ENCODE data around the gene MEG3. TPM values are rescaled to one million over a fixed set of nuclear protein-coding genes. Genes with fewer than 3 reads are reported as not detected.

MEG3 gene
- total and polyA plus RNA-seq, 8 donors = 15.9 to 398 (median 329) TPM

DNA sequence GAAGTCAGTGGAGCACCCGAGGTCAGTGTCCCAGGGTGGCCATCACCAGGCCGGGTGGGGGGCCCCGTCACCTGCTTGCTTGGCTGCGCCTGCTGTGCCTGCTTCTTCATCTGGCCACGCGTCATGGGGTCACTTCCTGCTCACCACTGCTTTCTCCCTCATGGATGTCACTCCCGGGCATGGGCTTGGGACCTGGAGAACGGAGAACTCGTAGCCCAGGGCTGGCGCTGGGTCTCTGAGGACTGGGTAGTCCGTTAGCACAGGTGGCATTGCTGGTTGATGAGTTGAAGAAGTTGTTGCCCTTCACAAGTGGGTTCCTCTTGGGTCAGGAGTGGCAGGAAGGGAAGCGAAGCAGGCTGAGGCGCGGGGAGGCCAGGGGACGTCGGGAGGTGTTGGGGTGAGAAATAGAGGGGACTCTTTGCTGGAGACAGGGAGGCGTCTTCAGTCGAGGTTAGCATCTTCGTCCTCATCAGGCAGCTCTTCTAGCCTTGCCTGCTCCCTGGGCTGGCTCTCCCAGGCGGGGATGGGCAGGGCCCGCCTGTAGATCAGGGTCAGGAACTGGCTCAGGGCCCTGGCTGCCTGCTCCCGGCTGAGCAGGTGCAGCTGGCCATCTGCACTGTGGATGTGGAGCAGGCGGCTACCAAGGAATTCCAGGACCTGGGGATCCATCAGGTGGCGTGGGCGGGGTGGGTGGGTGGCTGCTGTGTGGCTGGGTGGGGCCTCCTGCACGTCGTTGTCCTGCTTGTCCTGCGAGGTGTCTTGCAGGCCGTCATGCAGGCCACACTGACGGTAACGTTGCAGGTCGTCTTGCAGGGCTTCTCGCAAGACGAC is 54.6 kb downstream of the MEG3 start:
- DNase-seq = peak in 1 of 4 donors; percentile 64
- no peak for TF ChIP-seq CTCF (IDR thresholded peaks at IDR 0.05)
- Histone ChIP-seq H3K36me3 (no peaks in the 10 kb centered on the region), H3K27me3 (peaks cover 0 to 35% of the 10 kb centered on the region in 2 donors), H3K4me1 (no peaks in the 10 kb centered on the region), H3K4me3 (no peak overlapping the region), H3K9me3 (peaks cover 0 to 4% of the 10 kb centered on the region in 2 donors), H3K27ac (no peak overlapping the region)
- ATAC-seq = no peak
- intact Hi-C loops (cut with DNase I) = no loop called here

- Histone ChIP-seq H3K4me3 (no peak overlapping the region), H3K27me3 (peaks cover 0 to 32% of the 10 kb centered on the region in 2 donors), H3K36me3 (no peaks in the 10 kb centered on the region), H3K27ac (no peak overlapping the region), H3K9me3 (peaks cover 0 to 4% of the 10 kb centered on the region in 2 donors), H3K4me1 (no peaks in the 10 kb centered on the region)
- intact Hi-C loops (cut with DNase I) = no loop called here
- ATAC-seq (no peak), DNase-seq (peak in 1 of 4 donors; percentile 63)
- no peak for TF ChIP-seq CTCF (IDR thresholded peaks at IDR 0.05)
Measured at GRCh38 chr14:100881211-100882025, 55.5 kb downstream of the MEG3 start.

DNA sequence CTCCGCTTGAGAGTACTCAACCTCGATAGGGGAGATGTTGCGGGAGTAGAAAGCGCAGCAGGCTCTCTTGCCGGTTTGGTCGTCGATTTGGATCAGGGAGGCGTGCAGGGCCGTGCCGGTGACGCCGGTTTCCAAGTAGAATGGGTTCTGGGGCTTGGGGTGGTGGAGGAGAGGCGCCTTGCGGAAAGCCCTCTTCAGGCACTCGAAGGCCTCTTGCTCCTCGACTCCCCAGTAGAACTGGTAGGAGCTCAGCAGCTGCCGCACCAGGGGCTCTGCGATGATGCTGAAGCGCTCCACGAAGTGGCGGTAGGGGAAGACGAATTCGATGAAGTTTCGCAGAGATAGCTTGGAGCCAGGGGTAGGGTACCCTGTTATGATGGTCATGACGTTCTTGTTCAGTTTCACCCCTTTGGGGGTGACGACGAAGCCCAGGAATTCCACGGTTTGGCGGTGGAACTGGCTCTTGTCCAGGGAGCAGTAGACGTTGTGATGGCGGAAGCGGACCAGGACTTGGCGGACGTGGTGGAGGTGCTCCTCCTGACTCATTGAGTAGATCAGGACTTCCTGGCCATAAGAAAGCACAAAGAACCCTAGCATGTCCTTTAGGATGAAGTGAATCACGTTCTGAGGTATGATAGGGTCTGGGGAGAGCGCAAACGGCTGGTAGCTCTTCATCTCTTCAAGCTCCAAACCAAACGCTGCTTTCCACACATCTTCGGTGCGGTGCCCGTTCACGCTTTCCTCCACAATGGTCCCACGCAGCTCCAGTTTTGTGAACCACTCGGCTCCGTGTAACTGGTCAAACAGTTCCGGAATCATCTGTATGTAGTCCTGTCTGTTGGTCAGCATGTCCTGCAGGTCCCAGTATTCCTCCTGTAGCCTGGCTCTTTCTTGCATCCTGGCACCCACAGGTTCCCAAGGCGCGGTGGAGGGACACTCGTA is 56.4 kb downstream of the MEG3 start:
- no peak overlapping the region for H3K4me3 ChIP-seq
- ATAC-seq (no peak), DNase-seq (peak in 1 of 4 donors; percentile 46)
- no peak for TF ChIP-seq CTCF (IDR thresholded peaks at IDR 0.05)
- H3K27me3 ChIP-seq = peaks cover 0 to 35% of the 10 kb centered on the region in 2 donors
- no peak overlapping the region for H3K27ac ChIP-seq
- peaks cover 0 to 4% of the 10 kb centered on the region in 2 donors for H3K9me3 ChIP-seq
- H3K4me1 ChIP-seq = no peaks in the 10 kb centered on the region
- intact Hi-C loops (cut with DNase I) = no loop called here
- H3K36me3 ChIP-seq = no peaks in the 10 kb centered on the region

- no peak overlapping the region for H3K4me3 ChIP-seq
- DNase-seq (peak in 1 of 4 donors; percentile 74), ATAC-seq (no peak)
- H3K36me3 ChIP-seq = no peaks in the 10 kb centered on the region
- peaks cover 0 to 31% of the 10 kb centered on the region in 2 donors for H3K27me3 ChIP-seq
- H3K4me1 ChIP-seq = no peaks in the 10 kb centered on the region
- intact Hi-C loops (cut with DNase I) = no loop called here
- H3K27ac ChIP-seq = no peak overlapping the region
- no peak for TF ChIP-seq CTCF (IDR thresholded peaks at IDR 0.05)
- peaks cover 0 to 4% of the 10 kb centered on the region in 2 donors for H3K9me3 ChIP-seq
Measured at GRCh38 chr14:100882991-100883788, 57.3 kb downstream of the MEG3 start.
